HepG2 (cell line): ENCODE results near the gene G6PC3. TPM values are rescaled to one million over a fixed set of nuclear protein-coding genes. Genes with fewer than 3 reads are reported as not detected.

ENCODE experiments used
- ARID5B ChIP-seq: IDR thresholded peaks from 2 replicates; pipeline ENCODE4 v1.4.0; 2020; ENCODE audit warnings: mild to moderate bottlenecking, missing genetic modification reagents
- CEBPB ChIP-seq: IDR thresholded peaks from 2 replicates; pipeline ENCODE4 v1.6.1; 2011; ENCODE audit warnings: low read depth, low read length, improper control_type of control experiment, borderline replicate concordance
- GLI4 ChIP-seq: sonication (generic); formaldehyde crosslinking; IDR thresholded peaks from 2 replicates; pipeline ENCODE4 v1.5.1; 2020; ENCODE audit warnings: missing genetic modification reagents, mild to moderate bottlenecking, moderate library complexity, borderline replicate concordance
- HDAC1 ChIP-seq: sonication (generic); formaldehyde crosslinking; IDR thresholded peaks from 2 replicates; pipeline ENCODE4 v1.5.1; 2020; ENCODE audit warnings: mild to moderate bottlenecking, missing genetic modification reagents
- HNRNPH1 ChIP-seq: fragments of 200-400 bp; formaldehyde crosslinking; optimal IDR thresholded peaks from 2 replicates; pipeline ENCODE3; 2017; ENCODE audit warnings: mild to moderate bottlenecking, low read depth, low read length
- KLF13 ChIP-seq: sonication (generic); formaldehyde crosslinking; IDR thresholded peaks from 2 replicates; pipeline ENCODE4 v1.4.0; 2020; ENCODE audit warnings: mild to moderate bottlenecking, missing genetic modification reagents
- MAFK ChIP-seq, 2 experiments: IDR thresholded peaks in 1 of 2; conservative IDR thresholded peaks in 1 of 2; 2 replicates each; pipeline ENCODE4 v1.6.1; 2011; ENCODE audit warnings: improper control_type of control experiment in 2 of 2, low read length in 2 of 2
- NONO ChIP-seq, 2 experiments: fragments of 450-650 bp in 1 of 2; sonication (generic) in 1 of 2; formaldehyde crosslinking in 1 of 2; IDR thresholded peaks in 1 of 2; conservative IDR thresholded peaks in 1 of 2; 2 replicates each; pipeline versions ENCODE4 v1.6.1 to v1.8.0; 2017 to 2022; ENCODE audit warnings: mild to moderate bottlenecking in 1 of 2, missing genetic modification reagents in 1 of 2, moderate library complexity in 1 of 2
- RBM22 ChIP-seq: fragments of 200-400 bp; formaldehyde crosslinking; optimal IDR thresholded peaks from 2 replicates; pipeline ENCODE3; 2017; ENCODE audit warnings: mild to moderate bottlenecking, low read length, moderate library complexity
- SAP130 ChIP-seq: IDR thresholded peaks from 2 replicates; pipeline ENCODE4 v1.6.1; 2016; ENCODE audit warnings: low read depth
- ZNF335 ChIP-seq: sonication (generic); formaldehyde crosslinking; IDR thresholded peaks from 2 replicates; pipeline ENCODE4 v1.4.0; 2020; ENCODE audit warnings: missing genetic modification reagents
- ZNF354B ChIP-seq: sonication (generic); formaldehyde crosslinking; IDR thresholded peaks from 2 replicates; pipeline ENCODE4 v1.8.0; 2022; ENCODE audit warnings: mild to moderate bottlenecking, missing genetic modification reagents
- ZNF598 ChIP-seq: sonication (generic); formaldehyde crosslinking; IDR thresholded peaks from 2 replicates; pipeline ENCODE4 v1.5.1; 2020; ENCODE audit warnings: mild to moderate bottlenecking, missing genetic modification reagents, borderline replicate concordance
- ZNF646 ChIP-seq: sonication (generic); formaldehyde crosslinking; IDR thresholded peaks from 2 replicates; pipeline ENCODE4 v1.9.0; 2021; ENCODE audit warnings: mild to moderate bottlenecking, missing genetic modification reagents
- ZNF740 ChIP-seq: sonication (generic); formaldehyde crosslinking; IDR thresholded peaks from 2 replicates; pipeline ENCODE4 v1.4.0; 2020; ENCODE audit warnings: missing genetic modification reagents
- ZXDC ChIP-seq: sonication (generic); formaldehyde crosslinking; IDR thresholded peaks from 2 replicates; pipeline ENCODE4 v1.5.0; 2020; ENCODE audit warnings: mild to moderate bottlenecking, missing genetic modification reagents
- polyA plus RNA-seq, 8 experiments: library from polyadenylated mRNA; depleted of rRNA in 3 of 8; stranded (reverse) in 7 of 8; unstranded in 1 of 8; fragments of >200 nt; fragmentation: Illumina TruSeq in 4 of 8; extraction: Trizol in 4 of 8; gene quantifications; 2 replicates each; pipeline versions ENCODE4 v1.2.1 to v1.2.3, GENCODE V29; 2011 to 2016; ENCODE audit warnings: low read depth in 4 of 8, missing spikeins in 1 of 8, mixed read lengths in 1 of 8; ENCODE audit not compliant: insufficient read depth in 1 of 8
- total RNA-seq, 5 experiments: library from RNA; depleted of rRNA; stranded (reverse); fragments of >200 nt; fragmentation: Illumina TruSeq; extraction: Trizol; gene quantifications; 2 replicates each; pipeline ENCODE4 v1.2.3, GENCODE V29; 2016; ENCODE audit warnings: low read depth in 1 of 5

G6PC3 gene
- total and polyA plus RNA-seq, 2 of the 13 experiments (the other 11 are each of a cell fraction or from before 2014, with no cell fraction given): 38.5 to 75.8 TPM

GRCh38 chr17:44065668-44066203 is 4.8 kb upstream of the G6PC3 start (continued):
- TF ChIP-seq ARID5B (no peak), NONO (IDR thresholded peaks at IDR 0.05) (no peak), NONO (CRISPR knock-in tag; conservative IDR thresholded peaks at IDR 0.05) (0 out of 2 replicates have a peak, but pooled peaks have one; percentile 8), KLF13 (CRISPR knock-in tag) (no peak), ZNF740 (CRISPR knock-in tag) (peak; percentile 73; the same call in 1 of the 2 replicates), HDAC1 (CRISPR knock-in tag) (peak; percentile 32; the same call in 1 of the 2 replicates), ZNF354B (no peak), GLI4 (CRISPR knock-in tag) (no peak), HNRNPH1 (peak; percentile 35), SAP130 (CRISPR knock-in tag) (peak; percentile 39), ZXDC (CRISPR knock-in tag) (no peak), ZNF598 (CRISPR knock-in tag) (no peak), RBM22 (no peak), CEBPB (no peak), ZNF335 (0 out of 2 replicates have a peak, but pooled peaks have one; percentile 26), ZNF646 (CRISPR knock-in tag) (0 out of 2 replicates have a peak, but pooled peaks have one; percentile 27), MAFK (conservative IDR thresholded peaks at IDR 0.05 in 1 of 2, IDR thresholded peaks at IDR 0.05 in 1 of 2; ENCODE audit: low read length in 2 of 2) (no peak)
